Renal pelvis (tissue), 4 donors: ENCODE data around the gene GLRX. TPM values are rescaled to one million over a fixed set of nuclear protein-coding genes. Genes with fewer than 3 reads are reported as not detected.
A peak's percentile ranks its signal among the peaks of the same experiment; 100 is the strongest.
"Not testable (repeated sequence)": the region's sequence is repeated elsewhere in the genome, so short reads cannot be mapped to it uniquely, and the experiment has no call there.

Experiments used
- DNase-seq: peaks from one replicate; pipeline ENCODE4 v3.0.0-alpha.2; 2013
- polyA plus RNA-seq, 3 donors: library from polyadenylated mRNA; unstranded; fragments of 120-200 nt; gene quantifications; one replicate each; pipeline ENCODE4 v1.2.1, GENCODE V29; 2013; ENCODE audit not compliant: insufficient read length in 3 of 3

Gene GLRX
- polyA plus RNA-seq, 3 donors = 69.0 to 72.0 (median 71.1) TPM

DNA sequence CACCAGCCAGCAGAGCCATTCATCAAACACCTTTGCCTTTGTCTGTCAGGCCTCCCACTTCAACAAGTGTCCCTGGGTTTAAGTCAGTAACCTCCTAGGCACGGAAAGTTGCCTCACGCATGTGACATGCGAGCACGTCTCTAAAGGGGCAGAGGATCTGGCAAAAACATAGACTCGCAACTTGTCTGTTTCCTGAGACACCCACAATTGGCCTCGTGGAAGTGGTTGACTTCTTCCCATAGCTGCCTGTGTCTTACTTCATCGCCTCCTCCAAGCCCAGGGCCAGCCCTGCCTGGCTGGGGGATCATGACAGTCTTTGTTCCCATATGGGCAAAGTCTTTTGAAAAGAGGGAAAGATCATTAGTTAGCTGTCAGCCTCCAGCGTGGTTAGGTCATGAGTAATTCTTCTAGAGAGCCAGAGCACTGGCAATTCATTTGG lies 35.5 kb upstream of the GLRX start:
- DNase-seq = no peak

DNA sequence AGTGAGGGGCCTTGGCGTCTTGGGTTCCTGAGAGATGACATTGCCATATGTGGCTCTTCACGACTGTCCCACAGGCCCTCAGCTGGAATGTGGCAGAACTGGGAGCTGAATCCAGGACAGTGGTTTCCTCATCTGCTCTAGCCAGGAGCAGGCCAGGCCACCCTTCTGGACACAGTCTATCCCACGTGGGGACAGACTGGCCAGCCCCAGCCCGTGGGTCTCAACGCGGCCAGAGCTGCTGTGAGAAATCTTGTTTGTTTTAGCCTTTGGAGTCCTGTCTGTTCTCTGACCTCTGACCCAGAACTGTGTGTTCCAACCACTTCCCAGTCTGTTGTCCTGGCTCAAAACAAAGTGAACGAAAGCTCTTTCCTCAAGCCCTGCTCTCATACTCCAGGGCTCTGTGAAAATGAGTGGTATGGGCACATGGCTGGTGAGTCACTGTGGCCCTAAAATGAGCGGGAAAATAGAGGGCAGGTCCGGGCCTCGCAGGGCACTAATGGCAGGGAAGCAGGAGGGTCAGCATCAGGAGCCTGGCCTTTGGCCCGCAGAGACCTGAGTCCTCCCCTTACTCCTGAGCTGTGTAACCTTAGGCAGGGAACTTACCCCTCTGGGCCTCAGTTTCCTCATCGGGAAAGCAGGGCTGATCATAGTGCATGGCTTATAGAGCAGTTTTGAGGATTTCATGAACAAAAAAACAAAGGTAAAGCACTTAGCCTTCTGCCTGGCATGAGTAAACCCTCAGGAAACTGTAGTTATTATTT lies 34.8 kb upstream of the GLRX start:
- no peak for DNase-seq

- DNase-seq = no peak
These were observed 34.0 kb upstream of the GLRX start for GRCh38 chr5:95856501-95856981.

DNA sequence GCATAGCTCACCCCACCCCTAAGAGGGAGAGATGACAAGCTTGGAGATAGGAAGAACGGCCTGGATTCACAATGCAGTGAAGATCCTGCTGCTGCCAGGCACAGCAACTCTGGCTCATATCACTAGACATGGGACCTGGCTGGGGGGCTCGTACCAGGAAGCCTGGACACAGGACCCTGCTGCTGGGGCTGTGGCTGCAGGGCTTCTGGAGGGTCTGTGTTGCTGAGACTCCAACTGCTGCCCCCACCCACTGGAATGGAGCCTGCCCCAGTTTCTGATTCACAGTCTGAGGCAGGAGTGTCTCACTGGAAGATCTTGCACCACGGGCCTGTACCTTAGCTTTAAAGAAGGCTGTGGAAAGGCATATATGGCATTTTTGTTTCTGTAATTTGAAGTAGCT lies 31.0 kb upstream of the GLRX start:
- no peak for DNase-seq

- no peak for DNase-seq
These were observed 30.0 kb upstream of the GLRX start for GRCh38 chr5:95852567-95852966.

GRCh38 chr5:95851141-95851540 lies 28.6 kb upstream of the GLRX start:
- DNase-seq = not testable (repeated sequence)

DNA sequence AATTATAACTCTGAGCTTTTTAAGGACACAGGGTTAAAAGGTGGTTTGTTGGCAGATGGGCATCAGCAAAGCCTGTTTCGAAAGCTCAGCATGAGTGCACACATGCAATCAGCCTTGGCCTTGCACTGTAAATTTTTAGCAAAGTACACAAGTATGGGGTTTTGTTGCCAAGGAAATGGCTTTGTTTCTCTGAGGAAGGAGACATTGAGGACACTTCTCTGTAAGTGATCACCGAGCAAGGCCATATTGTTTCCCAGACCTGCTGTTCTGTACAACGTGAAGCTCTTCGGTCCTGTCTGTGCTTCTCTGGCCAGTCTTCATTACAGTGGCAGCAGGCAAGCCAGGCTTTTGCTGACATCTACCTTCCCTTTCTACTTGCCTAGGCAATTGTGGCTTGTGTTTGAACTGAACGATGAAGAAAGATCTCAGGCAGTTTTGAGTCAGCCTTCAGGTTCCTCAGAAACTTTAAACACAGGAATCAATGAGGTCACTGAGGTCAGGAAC lies 27.9 kb upstream of the GLRX start:
- no peak for DNase-seq

- DNase-seq = no peak
These were observed 26.2 kb upstream of the GLRX start for GRCh38 chr5:95848701-95849100.

- DNase-seq = no peak
These were observed 24.7 kb upstream of the GLRX start for GRCh38 chr5:95847261-95847592.

DNA sequence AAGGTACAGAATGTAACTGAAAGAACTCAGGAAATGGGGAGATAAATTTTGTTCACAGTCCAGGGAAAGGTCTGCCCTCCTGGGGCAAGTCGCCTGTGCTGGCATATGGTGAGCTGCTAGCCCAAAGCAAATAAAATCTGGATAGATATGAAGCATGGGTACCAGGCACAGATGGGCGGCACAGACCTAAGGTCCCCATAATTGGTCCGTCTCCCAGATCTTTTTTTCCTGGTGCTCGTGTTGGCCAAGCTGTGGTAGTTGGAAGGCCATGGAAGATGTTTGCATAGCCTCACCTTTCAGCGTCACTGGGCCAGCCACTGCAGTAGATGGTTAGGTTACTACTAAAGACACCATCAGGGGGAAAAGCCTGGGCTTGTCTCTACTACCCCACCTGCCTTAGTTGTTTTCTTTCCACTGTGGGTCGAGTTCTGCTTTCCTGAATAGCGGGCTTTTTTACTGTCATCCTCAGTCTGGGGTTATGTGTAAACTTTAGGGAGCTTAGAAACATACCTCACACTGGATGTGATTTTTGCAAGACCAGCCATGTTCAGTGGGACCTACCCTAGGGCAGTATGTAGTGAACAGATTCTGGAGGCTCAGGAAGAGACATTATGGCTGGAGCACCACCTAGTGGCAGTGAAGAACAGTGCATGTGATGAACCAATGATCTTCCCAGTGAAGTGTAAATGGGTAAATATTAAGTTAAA lies 24.2 kb upstream of the GLRX start:
- DNase-seq = peak; percentile 63

DNA sequence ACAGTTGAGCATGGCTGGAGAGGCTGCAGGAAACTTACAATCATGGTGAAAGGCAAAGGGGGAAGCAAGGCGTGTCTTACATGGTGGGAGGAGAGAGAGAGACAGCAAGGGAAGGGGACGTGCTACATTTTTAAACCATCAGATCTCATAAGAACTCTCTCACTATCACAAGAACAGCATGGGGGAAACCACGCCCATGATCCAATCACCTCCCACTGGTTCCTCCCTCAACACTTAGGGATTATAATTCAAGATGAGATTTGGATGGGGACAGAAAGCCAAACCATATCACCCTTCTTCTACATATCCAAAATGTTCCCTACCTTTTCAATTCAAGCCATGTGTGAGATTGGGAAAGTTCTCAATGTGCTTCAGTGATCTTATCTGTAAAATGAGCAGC lies 22.9 kb upstream of the GLRX start:
- DNase-seq = no peak

- no peak for DNase-seq
These were observed 21.3 kb upstream of the GLRX start for GRCh38 chr5:95843733-95844223.

DNA sequence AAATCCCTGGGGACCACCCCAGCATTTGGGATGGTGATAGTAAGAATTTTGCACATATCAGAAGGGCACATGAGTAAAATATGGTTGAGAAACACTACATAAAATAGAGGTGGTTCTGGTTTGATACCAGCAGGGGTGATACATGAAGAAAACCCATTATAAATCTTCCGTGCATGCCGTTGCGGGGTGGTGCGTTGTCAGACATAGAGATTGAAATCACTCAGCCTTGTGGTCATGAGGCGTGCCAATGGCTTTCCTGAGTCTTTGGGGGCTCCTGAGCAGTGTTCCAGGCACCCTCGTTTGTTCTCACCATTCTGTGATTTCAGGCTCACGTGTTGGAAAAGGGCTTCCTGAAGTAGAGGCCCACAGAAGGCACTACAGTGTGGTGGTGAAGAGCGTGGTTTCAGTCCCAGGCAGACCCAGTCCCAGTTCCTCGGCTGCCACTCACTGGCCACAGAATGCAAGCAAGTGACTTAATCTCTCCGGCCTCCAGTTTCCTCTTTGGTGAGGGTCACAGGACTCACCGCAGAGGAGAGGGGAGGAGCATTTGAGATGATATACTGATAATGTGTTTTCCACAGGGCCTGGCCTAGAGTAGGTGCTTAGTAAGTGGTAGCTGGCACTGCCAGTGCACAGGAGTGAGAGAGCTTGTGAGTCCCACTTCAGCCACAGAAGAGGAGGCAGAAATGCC lies 20.5 kb upstream of the GLRX start:
- no peak for DNase-seq

DNA sequence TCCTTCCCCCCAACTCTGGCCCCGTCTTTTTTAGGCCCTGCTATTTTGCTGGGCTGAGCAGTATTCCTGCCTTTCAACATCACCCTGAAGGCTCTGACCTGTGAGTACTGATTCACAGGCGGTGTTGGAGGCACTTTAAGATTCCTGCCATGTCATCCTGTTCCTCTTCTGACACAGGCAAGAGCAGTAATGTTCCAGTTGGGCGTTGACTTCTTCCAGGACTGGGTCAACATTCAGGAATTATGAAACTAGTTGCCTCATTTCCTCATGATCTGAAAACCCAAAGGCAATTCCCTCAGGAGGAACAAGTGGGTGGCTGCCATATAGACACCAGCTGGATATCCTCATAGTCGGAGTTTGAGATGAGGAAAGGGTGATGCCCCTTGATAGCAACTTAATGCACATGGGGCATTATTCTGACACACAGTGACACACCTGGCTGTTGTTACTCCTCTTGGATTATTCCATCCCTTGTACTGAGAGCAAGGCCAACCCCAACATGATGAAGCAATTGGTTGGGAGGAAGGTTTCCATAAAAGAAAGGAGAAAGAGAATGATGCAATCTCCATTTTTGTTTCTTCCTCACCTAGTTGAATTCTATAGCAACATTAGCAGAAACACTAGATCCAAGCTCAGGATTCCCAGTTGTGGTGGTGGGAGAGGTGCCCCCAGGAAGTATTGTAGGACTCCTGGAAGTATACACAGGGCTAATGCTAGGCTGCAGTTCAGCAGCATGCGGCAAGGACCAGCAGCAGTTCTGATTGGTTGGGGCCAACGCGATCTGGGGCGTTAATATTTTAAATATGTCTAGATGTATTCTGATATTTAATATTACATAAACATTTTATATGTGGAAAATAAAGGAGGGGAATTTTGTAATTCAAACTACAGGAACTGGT lies 19.6 kb upstream of the GLRX start:
- DNase-seq = no peak

- no peak for DNase-seq
These were observed 18.6 kb upstream of the GLRX start for GRCh38 chr5:95840956-95841705.

- DNase-seq = no peak
These were observed 17.1 kb upstream of the GLRX start for GRCh38 chr5:95839658-95840057.

DNA sequence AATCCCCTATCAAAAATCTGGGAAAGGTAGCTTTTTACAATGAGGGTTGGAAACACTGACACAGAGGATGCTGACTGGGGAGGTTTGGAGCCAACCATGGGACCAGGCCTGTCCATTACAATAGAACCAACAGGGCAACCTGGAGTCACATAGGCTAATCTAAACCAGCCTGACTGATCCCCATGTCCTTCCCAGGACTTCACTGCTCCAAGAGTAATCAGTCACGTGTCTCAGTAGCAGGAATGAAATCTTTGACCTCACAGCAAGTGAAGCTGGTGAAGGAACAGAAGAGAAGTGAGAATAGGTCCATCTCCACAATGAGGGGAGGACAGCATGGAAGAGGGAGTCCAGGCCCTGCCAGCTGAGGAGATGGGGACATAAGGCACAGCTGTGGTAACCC lies 16.0 kb upstream of the GLRX start:
- no peak for DNase-seq

- no peak for DNase-seq
These were observed 15.5 kb upstream of the GLRX start for GRCh38 chr5:95838001-95838520.

GRCh38 chr5:95837492-95837891 lies 15.0 kb upstream of the GLRX start:
- DNase-seq = no peak

DNA sequence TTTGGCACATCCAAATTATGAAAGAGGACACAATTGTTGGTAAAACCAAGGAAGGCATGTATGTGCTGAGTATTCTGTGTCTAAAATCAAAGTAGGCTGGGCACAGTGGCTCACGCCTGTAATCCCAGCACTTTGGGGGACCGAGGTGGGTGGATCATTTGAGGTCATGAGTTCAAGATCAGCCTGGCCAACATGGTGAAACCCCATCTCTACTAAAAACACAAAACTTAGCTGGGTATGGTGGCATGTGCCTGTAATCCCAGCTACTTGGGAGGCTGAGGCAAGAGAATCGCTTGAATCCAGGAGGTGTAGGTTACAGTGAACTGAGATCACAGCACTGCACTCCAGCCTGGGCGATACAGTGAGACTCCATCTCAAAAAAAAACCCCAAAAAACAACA lies 14.4 kb upstream of the GLRX start:
- not testable (repeated sequence) for DNase-seq
